ENCODE measurements around the gene ABCD2. TPM values are rescaled to one million over a fixed set of nuclear protein-coding genes. Genes with fewer than 3 reads are reported as not detected.
A peak's percentile ranks its signal among the peaks of the same experiment; 100 is the strongest.

The ABCD2 gene
- total RNA-seq, result under 1 TPM; 0.33 to 0.81 (median 0.63) TPM

DNA sequence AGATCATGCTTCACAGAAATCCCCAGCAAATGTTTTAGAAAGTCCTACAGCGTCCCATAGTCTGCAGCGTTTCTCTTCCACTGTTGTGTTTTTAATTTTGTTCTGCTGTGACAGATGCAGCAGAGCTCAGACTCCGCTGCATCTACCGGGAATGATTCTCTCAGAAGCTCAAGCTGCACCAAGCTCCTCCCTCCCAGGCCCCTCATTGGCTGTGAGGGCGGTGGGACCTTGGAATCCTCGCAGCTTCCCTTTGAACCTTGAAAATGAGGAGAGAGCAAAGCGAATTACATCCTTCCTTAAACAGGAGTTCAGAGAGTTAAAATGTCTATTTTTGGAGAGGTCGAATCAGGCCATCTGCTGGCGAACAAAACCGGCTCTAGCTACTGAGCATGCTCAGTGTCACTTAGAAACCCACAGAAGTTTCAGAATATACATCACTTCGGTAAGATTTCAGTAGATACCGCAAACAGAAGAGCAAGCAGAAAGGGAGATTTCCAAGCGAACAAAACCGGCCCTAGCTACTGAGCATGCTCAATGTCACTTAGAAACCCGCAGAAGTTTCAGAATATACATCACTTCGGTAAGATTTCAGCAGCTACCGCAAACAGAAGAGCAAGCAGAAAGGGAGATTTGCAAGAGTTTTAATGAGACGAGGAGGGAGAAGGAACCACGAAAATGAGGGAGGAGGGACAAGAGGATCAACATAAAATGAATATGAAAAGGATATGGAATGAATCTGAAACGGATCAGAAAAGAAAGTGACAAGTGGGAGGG lies at the start of gene ABCD2:
ABCD2 (minus strand) TSS at position 144 of the 774 bp plus-strand sequence. CDS start 188 bp downstream, outside the sequence.
- Histone ChIP-seq H3K9me3 (no peaks in the 10 kb centered on the region), H3K27ac (peak within 1 kb of the TSS in 2 of 3 donors; percentile 48 to 72), H3K4me1 (peaks cover 3 to 4% of the 10 kb centered on the region in 2 donors), H3K27me3 (no peaks in the 10 kb centered on the region), H3K36me3 (no peaks in the 10 kb centered on the region), H3K4me3 (replicated peaks in 1 of 3) (peak within 1 kb of the TSS; percentile 31 to 41 (median 36))
- 0 to 1% methylated on average over 20 of the region's 20 CpGs for WGBS, 2 donors
- no peak for TF ChIP-seq POLR2A (IDR thresholded peaks at IDR 0.05)
- TF ChIP-seq, protein P1, sequence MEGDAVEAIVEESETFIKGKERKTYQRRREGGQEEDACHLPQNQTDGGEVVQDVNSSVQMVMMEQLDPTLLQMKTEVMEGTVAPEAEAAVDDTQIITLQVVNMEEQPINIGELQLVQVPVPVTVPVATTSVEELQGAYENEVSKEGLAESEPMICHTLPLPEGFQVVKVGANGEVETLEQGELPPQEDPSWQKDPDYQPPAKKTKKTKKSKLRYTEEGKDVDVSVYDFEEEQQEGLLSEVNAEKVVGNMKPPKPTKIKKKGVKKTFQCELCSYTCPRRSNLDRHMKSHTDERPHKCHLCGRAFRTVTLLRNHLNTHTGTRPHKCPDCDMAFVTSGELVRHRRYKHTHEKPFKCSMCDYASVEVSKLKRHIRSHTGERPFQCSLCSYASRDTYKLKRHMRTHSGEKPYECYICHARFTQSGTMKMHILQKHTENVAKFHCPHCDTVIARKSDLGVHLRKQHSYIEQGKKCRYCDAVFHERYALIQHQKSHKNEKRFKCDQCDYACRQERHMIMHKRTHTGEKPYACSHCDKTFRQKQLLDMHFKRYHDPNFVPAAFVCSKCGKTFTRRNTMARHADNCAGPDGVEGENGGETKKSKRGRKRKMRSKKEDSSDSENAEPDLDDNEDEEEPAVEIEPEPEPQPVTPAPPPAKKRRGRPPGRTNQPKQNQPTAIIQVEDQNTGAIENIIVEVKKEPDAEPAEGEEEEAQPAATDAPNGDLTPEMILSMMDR (IDR thresholded peaks at IDR 0.05), result peak in 2 of 6 experiments; percentile 4 to 15
- peak; percentile 42 to 44 for DNase-seq
- intact Hi-C loops (cut with DNase I), result no loop called here

DNA sequence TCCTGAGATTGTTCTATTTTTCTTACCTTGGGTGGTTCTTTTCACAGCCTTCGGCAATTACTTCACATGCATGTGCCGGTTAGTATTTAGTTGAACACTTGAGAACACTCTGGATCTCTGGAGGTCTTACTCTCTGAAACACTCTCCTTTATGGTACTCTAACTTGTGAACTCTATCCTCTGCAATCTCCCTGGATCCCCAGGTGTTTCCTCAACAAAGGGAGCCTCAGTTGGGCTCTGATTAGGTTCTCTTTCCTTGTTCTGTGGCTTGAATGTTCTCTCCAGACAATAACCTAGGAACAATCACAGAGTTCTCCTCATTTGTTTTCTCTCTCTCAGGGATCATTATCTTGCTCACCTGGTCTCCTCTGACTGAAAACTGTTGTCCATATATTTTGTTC lies 40.5 kb upstream of the ABCD2 start:
- WGBS, 2 donors, result 60 to 69% methylated on average over 2 of the region's 2 CpGs
- Histone ChIP-seq H3K4me3 (replicated peaks in 1 of 3) (no peak overlapping the region), H3K27me3 (no peaks in the 10 kb centered on the region), H3K36me3 (no peaks in the 10 kb centered on the region), H3K27ac (no peak overlapping the region), H3K9me3 (no peaks in the 10 kb centered on the region), H3K4me1 (no peaks in the 10 kb centered on the region)
- DNase-seq, result no peak
- intact Hi-C loops (cut with DNase I), result no loop called here
- no peak for TF ChIP-seq POLR2A (IDR thresholded peaks at IDR 0.05)
- TF ChIP-seq, protein P1 (IDR thresholded peaks at IDR 0.05), result no peak

DNA sequence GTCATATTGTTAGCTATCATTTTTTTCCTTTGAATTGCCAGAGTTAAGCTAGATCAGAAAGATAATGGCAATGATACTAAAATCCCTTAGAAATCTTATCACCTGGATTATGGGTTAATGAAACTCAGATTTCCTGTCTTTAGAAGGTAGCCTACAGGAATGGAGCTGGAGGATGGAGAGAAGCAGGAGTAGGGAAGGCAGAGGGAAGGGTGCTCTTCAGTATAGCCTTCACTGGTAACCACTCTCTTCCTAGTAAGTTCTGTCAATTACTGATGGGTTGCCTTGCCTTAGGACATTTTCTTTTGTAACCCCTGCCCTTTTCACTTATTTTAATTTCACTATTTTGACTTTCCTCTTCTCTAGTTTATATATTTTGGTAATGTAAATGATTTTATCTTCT lies 27.8 kb upstream of the ABCD2 start:
- Histone ChIP-seq H3K4me3 (replicated peaks in 1 of 3) (no peak overlapping the region), H3K4me1 (no peaks in the 10 kb centered on the region), H3K36me3 (no peaks in the 10 kb centered on the region), H3K9me3 (no peaks in the 10 kb centered on the region), H3K27me3 (no peaks in the 10 kb centered on the region), H3K27ac (no peak overlapping the region)
- intact Hi-C loops (cut with DNase I), result no loop called here
- TF ChIP-seq POLR2A (IDR thresholded peaks at IDR 0.05), result no peak
- TF ChIP-seq, protein P1 (IDR thresholded peaks at IDR 0.05), result no peak
- no peak for DNase-seq

DNA sequence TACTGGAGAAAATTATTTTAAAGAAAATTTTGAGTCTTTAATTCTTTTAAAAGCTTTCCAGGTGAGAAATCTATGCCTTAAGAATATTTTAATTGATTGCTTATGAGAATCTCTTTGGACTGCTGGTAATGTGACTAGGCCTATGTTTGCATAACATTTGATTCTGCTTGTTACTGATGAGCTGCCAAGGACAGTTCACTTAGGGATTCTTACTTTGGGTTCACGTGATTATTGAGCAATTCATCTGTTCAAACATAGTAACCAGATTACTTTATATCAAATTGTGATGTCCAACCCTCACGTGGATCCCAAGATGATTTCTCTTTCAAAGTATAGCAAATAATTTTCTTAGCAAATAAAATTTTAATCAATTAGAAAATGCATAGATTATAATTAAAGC lies 27.4 kb upstream of the ABCD2 start:
- 63 to 70% methylated on average over 2 of the region's 2 CpGs for WGBS, 2 donors
- no peak for DNase-seq
- Histone ChIP-seq H3K4me1 (no peaks in the 10 kb centered on the region), H3K36me3 (no peaks in the 10 kb centered on the region), H3K4me3 (replicated peaks in 1 of 3) (no peak overlapping the region), H3K27me3 (no peaks in the 10 kb centered on the region), H3K9me3 (no peaks in the 10 kb centered on the region), H3K27ac (no peak overlapping the region)
- intact Hi-C loops (cut with DNase I), result no loop called here
- TF ChIP-seq POLR2A (IDR thresholded peaks at IDR 0.05), result no peak
- TF ChIP-seq, protein P1 (IDR thresholded peaks at IDR 0.05), result no peak

DNA sequence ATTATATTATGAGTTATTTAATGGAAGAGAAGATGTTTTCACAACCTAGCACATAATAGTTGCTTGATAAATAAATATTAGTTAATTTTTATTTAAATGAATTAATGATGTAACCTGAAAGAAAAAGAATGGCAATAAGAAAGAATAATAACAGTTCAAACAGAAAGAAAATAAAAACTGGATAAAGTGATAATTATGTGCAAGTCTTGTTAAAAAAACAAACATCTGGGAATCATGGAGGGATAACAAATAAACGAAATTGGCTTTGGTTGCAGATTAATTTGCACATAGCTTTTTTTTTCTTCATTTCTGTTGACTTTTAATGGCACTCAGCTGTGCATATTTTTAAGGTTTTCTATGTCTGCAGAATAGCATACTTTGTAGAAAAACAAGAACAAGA lies 23.4 kb upstream of the ABCD2 start:
- intact Hi-C loops (cut with DNase I), result no loop called here
- no peak overlapping the region for H3K27ac ChIP-seq
- H3K36me3 ChIP-seq, result no peaks in the 10 kb centered on the region
- WGBS, 2 donors, result 65 to 75% methylated on average over 1 of the region's 1 CpG
- TF ChIP-seq, protein P1 (IDR thresholded peaks at IDR 0.05), result no peak
- no peak for TF ChIP-seq POLR2A (IDR thresholded peaks at IDR 0.05)
- no peaks in the 10 kb centered on the region for H3K27me3 ChIP-seq
- DNase-seq, result no peak
- no peaks in the 10 kb centered on the region for H3K9me3 ChIP-seq
- no peak overlapping the region for H3K4me3 ChIP-seq (replicated peaks in 1 of 3)
- H3K4me1 ChIP-seq, result no peaks in the 10 kb centered on the region

All from thyroid gland (tissue), 4 donors.